IMR-90 (cell line): Measurements from ENCODE around the gene CDH22. TPM values are rescaled to one million over a fixed set of nuclear protein-coding genes. Genes with fewer than 3 reads are reported as not detected.

Source experiments
- ATAC-seq: fragments of 200-7000 bp; cut with Tn5 transposase; 2 replicates; pipeline ENCODE4 v1.9.1; 2020; ENCODE audit warnings: low read depth, mild to moderate bottlenecking, moderate library complexity
- BruUV-seq: library from RNA; stranded (reverse); fragments of 400-500 nt; replicated peaks from 2 replicates; lab custom pipeline; 2021; lab: Mats Ljungman, UMichigan
- CTCF ChIA-PET: fragments of 300-600 bp; formaldehyde crosslinking; extraction: SDS; loops from one replicate; lab custom pipeline; 2021; ENCODE audit warnings: antibody characterized with exemption; lab: Yijun Ruan, JAX
- POLR2A ChIA-PET: fragments of 300-600 bp; sonication (Branson Sonifier 250); formaldehyde crosslinking; loops from one replicate; lab custom pipeline; 2022; ENCODE audit warnings: antibody characterized with exemption; ENCODE audit not compliant: unreplicated experiment; lab: Charles Lee
- DNase-seq: peaks from one replicate; pipeline ENCODE4 v3.0.0; 2013
- H2AFZ ChIP-seq: replicated peaks from 2 replicates; pipeline ENCODE3; 2013; ENCODE audit warnings: low read length, mild to moderate bottlenecking; ENCODE audit not compliant: poor library complexity
- H2AK5ac ChIP-seq: 2 replicates; pipeline ENCODE4 v1.6.1; 2013; ENCODE audit warnings: low read depth, low read length, inconsistent platforms
- H2AK9ac ChIP-seq: replicated peaks from 2 replicates; pipeline ENCODE3; 2013; ENCODE audit warnings: mild to moderate bottlenecking, low read depth, low read length, moderate library complexity; ENCODE audit not compliant: poor library complexity
- H2BK120ac ChIP-seq: 2 replicates; pipeline ENCODE4 v1.6.1; 2013; ENCODE audit warnings: low read depth, low read length, inconsistent platforms
- H2BK15ac ChIP-seq: 3 replicates; pipeline ENCODE4 v1.6.1; 2013; ENCODE audit warnings: low read depth, low read length, inconsistent platforms
- H2BK20ac ChIP-seq: 2 replicates; pipeline ENCODE4 v1.6.1; 2013; ENCODE audit warnings: low read depth, mild to moderate bottlenecking, inconsistent platforms, low read length, moderate library complexity
- H2BK5ac ChIP-seq: 2 replicates; pipeline ENCODE4 v1.6.1; 2013; ENCODE audit warnings: mild to moderate bottlenecking, low read depth, low read length, inconsistent platforms; ENCODE audit not compliant: poor library complexity, severe bottlenecking
- H3K14ac ChIP-seq: replicated peaks from 2 replicates; pipeline ENCODE4 v1.6.1; 2013; ENCODE audit warnings: low read depth, low read length, inconsistent platforms
- H3K18ac ChIP-seq: 2 replicates; pipeline ENCODE4 v1.6.1; 2013; ENCODE audit warnings: low read depth, low read length, control low read depth
- H3K23ac ChIP-seq: 2 replicates; pipeline ENCODE4 v1.6.1; 2013; ENCODE audit warnings: low read depth, low read length, inconsistent platforms
- H3K27ac ChIP-seq: 2 replicates; pipeline ENCODE4 v1.5.1; 2013; ENCODE audit warnings: mild to moderate bottlenecking, control low read depth, low read length; ENCODE audit not compliant: insufficient read depth
- H3K27me3 ChIP-seq: 2 replicates; pipeline ENCODE4 v1.6.1; 2013; ENCODE audit warnings: low read length; ENCODE audit not compliant: control insufficient read depth, insufficient read depth
- H3K36me3 ChIP-seq: 2 replicates; pipeline ENCODE4 v1.6.1; 2013; ENCODE audit warnings: low read length, mixed read lengths; ENCODE audit not compliant: control insufficient read depth, insufficient read depth
- H3K4ac ChIP-seq: 2 replicates; pipeline ENCODE4 v1.6.1; 2013; ENCODE audit warnings: low read depth, low read length, inconsistent platforms
- H3K4me1 ChIP-seq: 2 replicates; pipeline ENCODE4 v1.6.1; 2013; ENCODE audit warnings: low read length, mixed read lengths; ENCODE audit not compliant: control insufficient read depth, insufficient read depth
- H3K4me2 ChIP-seq: 2 replicates; pipeline ENCODE4 v1.6.1; 2013; ENCODE audit warnings: low read depth, mild to moderate bottlenecking, control low read depth, low read length, moderate library complexity
- H3K4me3 ChIP-seq: 2 replicates; pipeline ENCODE4 v1.5.1; 2013; ENCODE audit warnings: low read depth, mild to moderate bottlenecking, control low read depth, low read length, moderate library complexity; ENCODE audit not compliant: insufficient read depth
- H3K56ac ChIP-seq: 2 replicates; pipeline ENCODE4 v1.6.1; 2013; ENCODE audit warnings: low read length, inconsistent platforms; ENCODE audit not compliant: insufficient read depth; ENCODE audit errors: extremely low read depth
- H3K79me1 ChIP-seq, 2 experiments: 2 replicates each; pipeline ENCODE4 v1.6.1; 2013; ENCODE audit warnings: low read length in 2 of 2, inconsistent platforms in 1 of 2, low read depth in 1 of 2
- H3K9ac ChIP-seq: 2 replicates; pipeline ENCODE4 v1.6.1; 2013; ENCODE audit warnings: low read depth, low read length, control low read depth
- H3K9me1 ChIP-seq: 2 replicates; pipeline ENCODE4 v1.6.1; 2013; ENCODE audit warnings: low read length, inconsistent platforms; ENCODE audit not compliant: insufficient read depth
- H3K9me3 ChIP-seq: 2 replicates; pipeline ENCODE4 v1.6.1; 2013; ENCODE audit warnings: low read length; ENCODE audit not compliant: control insufficient read depth, insufficient read depth
- H4K20me1 ChIP-seq: 2 replicates; pipeline ENCODE4 v1.6.1; 2013; ENCODE audit warnings: low read length, inconsistent platforms; ENCODE audit not compliant: insufficient read depth
- H4K5ac ChIP-seq: 2 replicates; pipeline ENCODE4 v1.6.1; 2013; ENCODE audit warnings: mild to moderate bottlenecking, low read depth, low read length, control low read depth
- H4K8ac ChIP-seq, 2 experiments: 2 replicates each; pipeline ENCODE4 v1.6.1; 2013; ENCODE audit warnings: low read depth in 2 of 2, low read length in 2 of 2, control low read depth in 1 of 2, inconsistent platforms in 1 of 2
- H4K91ac ChIP-seq: 2 replicates; pipeline ENCODE4 v1.6.1; 2013; ENCODE audit warnings: low read depth, low read length, inconsistent platforms; ENCODE audit not compliant: insufficient read depth
- BHLHE40 ChIP-seq: fragments of 150-350 bp; IDR thresholded peaks from 2 replicates; pipeline ENCODE4 v1.6.1; 2016; ENCODE audit warnings: mild to moderate bottlenecking, low read depth, low read length
- CEBPB ChIP-seq: IDR thresholded peaks from 2 replicates; pipeline ENCODE4 v1.6.1; 2012; ENCODE audit warnings: low read depth, low read length, improper control_type of control experiment
- CHD1 ChIP-seq: IDR thresholded peaks from 2 replicates; pipeline ENCODE4 v1.6.1; 2012; ENCODE audit warnings: low read depth, low read length, improper control_type of control experiment
- CTCF ChIP-seq: conservative IDR thresholded peaks from 2 replicates; pipeline ENCODE4 v1.5.1; 2012; ENCODE audit warnings: mild to moderate bottlenecking, low read depth, low read length, improper control_type of control experiment
- ELK1 ChIP-seq: fragments of 150-350 bp; IDR thresholded peaks from 2 replicates; pipeline ENCODE4 v1.6.1; 2016; ENCODE audit warnings: low read depth, mild to moderate bottlenecking, low read length, moderate library complexity, borderline replicate concordance
- FOS ChIP-seq: fragments of 150-350 bp; IDR thresholded peaks from 2 replicates; pipeline ENCODE4 v1.6.1; 2016; ENCODE audit warnings: low read depth, low read length
- MAFK ChIP-seq: IDR thresholded peaks from 2 replicates; pipeline ENCODE4 v1.6.1; 2012; ENCODE audit warnings: low read depth, low read length, improper control_type of control experiment
- MAZ ChIP-seq: IDR thresholded peaks from 2 replicates; pipeline ENCODE4 v1.6.1; 2012; ENCODE audit warnings: low read depth, mild to moderate bottlenecking, low read length, improper control_type of control experiment, moderate library complexity, borderline replicate concordance
- MXI1 ChIP-seq: IDR thresholded peaks from 2 replicates; pipeline ENCODE4 v1.6.1; 2012; ENCODE audit warnings: low read depth, mild to moderate bottlenecking, low read length, moderate library complexity, borderline replicate concordance
- NFE2L2 ChIP-seq: fragments of 150-350 bp; IDR thresholded peaks from 2 replicates; pipeline ENCODE4 v1.6.1; 2016; ENCODE audit warnings: low read depth, mild to moderate bottlenecking, low read length
- POLR2A ChIP-seq: IDR thresholded peaks from 2 replicates; pipeline ENCODE4 v1.6.1; 2012; ENCODE audit warnings: mild to moderate bottlenecking, low read depth, low read length
- RAD21 ChIP-seq: IDR thresholded peaks from 2 replicates; pipeline ENCODE4 v1.6.1; 2012; ENCODE audit warnings: low read length, improper control_type of control experiment
- RCOR1 ChIP-seq: IDR thresholded peaks from 2 replicates; pipeline ENCODE4 v1.6.1; 2012; ENCODE audit warnings: mild to moderate bottlenecking, low read length, improper control_type of control experiment; ENCODE audit not compliant: insufficient replicate concordance
- RFX5 ChIP-seq: IDR thresholded peaks from 2 replicates; pipeline ENCODE4 v1.8.0; 2012; ENCODE audit warnings: low read depth, mild to moderate bottlenecking, low read length, moderate library complexity
- SMC3 ChIP-seq: fragments of 150-350 bp; IDR thresholded peaks from 2 replicates; pipeline ENCODE4 v1.6.1; 2016; ENCODE audit warnings: low read depth, mild to moderate bottlenecking, antibody characterized with exemption, low read length, moderate library complexity
- USF2 ChIP-seq: fragments of 150-350 bp; IDR thresholded peaks from 2 replicates; pipeline ENCODE4 v1.6.1; 2017; ENCODE audit warnings: mild to moderate bottlenecking, antibody characterized with exemption, low read length, low read depth
- WGBS, 2 experiments: methylation state at CpG; one replicate each; pipeline versions ENCODE4 v1.1.5 to v1.1.7; 2013; ENCODE audit warnings: missing lambda C conversion rate in 2 of 2; ENCODE audit not compliant: insufficient read length in 1 of 2; ENCODE audit errors: extremely low coverage in 2 of 2; 5-methylcytosine and 5-hydroxymethylcytosine counted together
- dilution Hi-C: fragments of 300-500 bp; cut with HindIII; formaldehyde crosslinking; loops from one replicate; pipeline ENCODE4 v1.14.3; 2018; ENCODE audit warnings: low sequenced_read_pairs; ENCODE audit not compliant: unreplicated experiment
- in situ Hi-C: fragments of 300-500 bp; cut with MboI; formaldehyde crosslinking; loops from 3 replicates; pipeline ENCODE4 v1.14.3; 2019; ENCODE audit warnings: low sequenced_read_pairs, inconsistent platforms, mixed read lengths
- intact Hi-C: fragments of 100-400 bp; cut with micrococcal nuclease; formaldehyde crosslinking; loops from 2 replicates; pipeline ENCODE4 v1.10.0; 2022
- polyA plus RNA-seq, 3 experiments: library from polyadenylated mRNA; depleted of rRNA; stranded (reverse); fragments of >200 nt; gene quantifications; 2 replicates each; pipeline ENCODE4 v1.2.3, GENCODE V29; 2012; ENCODE audit warnings: low replicate concordance in 1 of 3
- total RNA-seq: library from RNA; depleted of rRNA; stranded (reverse); fragments of >200 nt; gene quantifications from 2 replicates; pipeline ENCODE4 v1.2.3, GENCODE V29; 2012

Gene CDH22
- total and polyA plus RNA-seq, 2 of the 4 experiments (the other 2 are of a cell fraction) = not detected

- H3K9me3 ChIP-seq = no peaks in the 10 kb centered on the region
- intact Hi-C loops (no loop called here), in situ Hi-C loops (no loop called here), dilution Hi-C loops (no loop called here)
- H3K4me1 ChIP-seq = no peaks in the 10 kb centered on the region
- no peak overlapping the region for H4K8ac ChIP-seq
- H2AK5ac ChIP-seq = no peak overlapping the region
- no peak overlapping the region for H3K4ac ChIP-seq
- no peak overlapping the region for H2BK120ac ChIP-seq
- no CpG with 5 or more reads among the region's 3 CpGs for WGBS, 2 experiments
- H3K56ac ChIP-seq = no peak overlapping the region
- H4K20me1 ChIP-seq = no peaks in the 10 kb centered on the region
- H3K27ac ChIP-seq = no peak overlapping the region
- BruUV-seq = no TSS peak
- H3K79me1 ChIP-seq = no peaks in the 10 kb centered on the region
- TF ChIP-seq CEBPB (no peak), MAFK (no peak), ELK1 (no peak), BHLHE40 (no peak), RCOR1 (no peak), CHD1 (no peak), POLR2A (no peak), NFE2L2 (no peak), CTCF (no peak), RFX5 (no peak), MAZ (no peak), SMC3 (no peak), RAD21 (no peak), USF2 (no peak), MXI1 (no peak), FOS (no peak)
- H3K23ac ChIP-seq = no peak overlapping the region
- no peak overlapping the region for H4K5ac ChIP-seq
- H2BK20ac ChIP-seq = no peak overlapping the region
- no peak overlapping the region for H3K14ac ChIP-seq
- H3K9ac ChIP-seq = no peak overlapping the region
- no peak overlapping the region for H2BK15ac ChIP-seq
- no peak overlapping the region for H2AK9ac ChIP-seq
- POLR2A ChIA-PET = no interaction called here
- DNase-seq (no peak), ATAC-seq (no peak)
- H3K36me3 ChIP-seq = no peaks in the 10 kb centered on the region
- no peaks in the 10 kb centered on the region for H3K9me1 ChIP-seq
- H3K18ac ChIP-seq = no peak overlapping the region
- peaks cover 9% of the 10 kb centered on the region for H3K27me3 ChIP-seq
- no peak overlapping the region for H2BK5ac ChIP-seq
- no peak overlapping the region for H2AFZ ChIP-seq
- H4K91ac ChIP-seq = no peak overlapping the region
- CTCF ChIA-PET = no interaction called here
- no peak overlapping the region for H3K4me3 ChIP-seq
- no peak overlapping the region for H3K4me2 ChIP-seq
Observed at GRCh38 chr20:46185353-46185752, 122.9 kb downstream of the CDH22 start.
